Naive B cell (primary cell): Measurements from ENCODE around the gene SOCS7. TPM values are rescaled to one million over a fixed set of nuclear protein-coding genes. Genes with fewer than 3 reads are reported as not detected.

Experiments
- ATAC-seq, 2 donors: fragments of 150-1000 bp; cut with Tn5 transposase; 2 replicates each; pipeline ENCODE4 v1.10.0; 2021; ENCODE audit warnings: low read depth in 2 of 2, mild to moderate bottlenecking in 2 of 2, moderate library complexity in 2 of 2
- DNase-seq: peaks from one replicate; pipeline ENCODE4 v3.0.0; 2022
- H3K27ac Mint-ChIP-seq, 6 donors: one replicate each; pipeline ENCODE4 v1.8.0; 2020 to 2022; ENCODE audit warnings: mild to moderate bottlenecking in 6 of 6, mixed read lengths in 6 of 6, moderate library complexity in 5 of 6, inconsistent platforms in 2 of 6
- H3K27me3 Mint-ChIP-seq, 3 donors: one replicate each; pipeline ENCODE4 v1.8.0; 2021 to 2022; ENCODE audit warnings: mixed read lengths in 3 of 3, mild to moderate bottlenecking in 1 of 3
- H3K36me3 Mint-ChIP-seq, 2 donors: one replicate each; pipeline ENCODE4 v1.8.0; 2020 to 2022; ENCODE audit warnings: mixed read lengths in 2 of 2, inconsistent platforms in 1 of 2, mild to moderate bottlenecking in 1 of 2
- H3K4me1 Mint-ChIP-seq, 3 donors: one replicate each; pipeline ENCODE4 v1.8.0; 2020 to 2022; ENCODE audit warnings: mixed read lengths in 3 of 3, inconsistent platforms in 1 of 3, mild to moderate bottlenecking in 1 of 3, moderate library complexity in 1 of 3
- H3K4me3 Mint-ChIP-seq, 8 donors: one replicate each; pipeline ENCODE4 v1.8.0; 2020 to 2022; ENCODE audit warnings: mild to moderate bottlenecking in 8 of 8, mixed read lengths in 8 of 8, moderate library complexity in 8 of 8, inconsistent platforms in 2 of 8
- H3K9me3 Mint-ChIP-seq, 7 donors: one replicate each; pipeline ENCODE4 v1.8.0; 2020 to 2022; ENCODE audit warnings: mixed read lengths in 7 of 7, mild to moderate bottlenecking in 5 of 7, inconsistent platforms in 2 of 7, moderate library complexity in 1 of 7
- polyA plus RNA-seq, 6 donors: library from polyadenylated mRNA; unstranded; fragments of 300-500 nt; fragmentation: Illumina TruSeq; gene quantifications; one replicate each; pipeline ENCODE4 v1.2.3, GENCODE V29; 2021; ENCODE audit warnings: low read depth in 6 of 6

Gene SOCS7
- polyA plus RNA-seq, 6 donors from 2014 or later: 0.10 to 1.1 (median 0.47) TPM

GRCh38 chr17:38448208-38448771 is 96.6 kb downstream of the SOCS7 start:
- peaks cover 9 to 18% (median 12%) of the 10 kb centered on the region in 3 donors for H3K4me1 Mint-ChIP-seq
- DNase-seq: no peak
- ATAC-seq: no peak
- peaks cover 0 to 2% (median 0%) of the 10 kb centered on the region in 7 donors for H3K9me3 Mint-ChIP-seq
- H3K27ac Mint-ChIP-seq: no peak overlapping the region
- peaks cover 9 to 38% (median 38%) of the 10 kb centered on the region in 3 donors for H3K27me3 Mint-ChIP-seq
- H3K4me3 Mint-ChIP-seq: no peak overlapping the region
- peaks cover 0 to 11% of the 10 kb centered on the region in 2 donors for H3K36me3 Mint-ChIP-seq

- Mint-ChIP-seq H3K27me3 (peaks cover 10 to 44% (median 39%) of the 10 kb centered on the region in 3 donors), H3K27ac (peak overlapping the region in 2 of 6 donors; percentile 47 to 53), H3K4me1 (peaks cover 11 to 14% (median 12%) of the 10 kb centered on the region in 3 donors), H3K4me3 (peak overlapping the region in 1 of 8 donors; percentile 33), H3K36me3 (peaks cover 0 to 12% of the 10 kb centered on the region in 2 donors), H3K9me3 (peaks cover 0 to 2% (median 0%) of the 10 kb centered on the region in 7 donors)
- no peak for ATAC-seq
- DNase-seq: no peak
Measured at GRCh38 chr17:38449364-38449763, 97.7 kb downstream of the SOCS7 start.

DNA sequence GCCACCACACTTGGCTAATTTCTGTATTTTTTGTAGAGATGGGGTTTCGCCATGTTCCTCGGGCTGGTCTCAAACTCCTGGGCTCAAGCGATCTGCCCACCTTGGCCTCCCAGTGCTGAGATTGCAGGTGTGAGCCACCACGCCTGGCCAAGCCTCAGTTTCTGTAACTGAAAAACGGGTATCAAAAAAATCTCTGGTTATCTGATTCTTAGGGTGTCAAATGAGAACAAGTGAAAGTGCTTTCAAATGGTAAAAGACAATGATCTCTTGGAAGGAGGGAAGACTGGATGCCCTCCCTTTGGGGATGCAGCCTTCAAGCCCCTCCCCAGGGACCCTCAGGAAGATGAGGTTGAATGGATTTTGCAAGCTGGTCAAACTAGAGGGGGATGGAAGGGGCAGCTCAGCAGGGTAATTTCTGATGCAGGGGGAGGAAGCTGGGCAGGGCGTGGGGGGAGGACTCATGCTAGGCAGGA is 98.9 kb downstream of the SOCS7 start:
- DNase-seq (no peak), ATAC-seq (no peak)
- peaks cover 0 to 2% (median 0%) of the 10 kb centered on the region in 7 donors for H3K9me3 Mint-ChIP-seq
- H3K4me3 Mint-ChIP-seq: no peak overlapping the region
- peaks cover 11 to 18% (median 14%) of the 10 kb centered on the region in 3 donors for H3K4me1 Mint-ChIP-seq
- peak overlapping the region in 1 of 6 donors; percentile 52 for H3K27ac Mint-ChIP-seq
- H3K36me3 Mint-ChIP-seq: peaks cover 0 to 12% of the 10 kb centered on the region in 2 donors
- peaks cover 16 to 56% (median 49%) of the 10 kb centered on the region in 3 donors for H3K27me3 Mint-ChIP-seq

DNA sequence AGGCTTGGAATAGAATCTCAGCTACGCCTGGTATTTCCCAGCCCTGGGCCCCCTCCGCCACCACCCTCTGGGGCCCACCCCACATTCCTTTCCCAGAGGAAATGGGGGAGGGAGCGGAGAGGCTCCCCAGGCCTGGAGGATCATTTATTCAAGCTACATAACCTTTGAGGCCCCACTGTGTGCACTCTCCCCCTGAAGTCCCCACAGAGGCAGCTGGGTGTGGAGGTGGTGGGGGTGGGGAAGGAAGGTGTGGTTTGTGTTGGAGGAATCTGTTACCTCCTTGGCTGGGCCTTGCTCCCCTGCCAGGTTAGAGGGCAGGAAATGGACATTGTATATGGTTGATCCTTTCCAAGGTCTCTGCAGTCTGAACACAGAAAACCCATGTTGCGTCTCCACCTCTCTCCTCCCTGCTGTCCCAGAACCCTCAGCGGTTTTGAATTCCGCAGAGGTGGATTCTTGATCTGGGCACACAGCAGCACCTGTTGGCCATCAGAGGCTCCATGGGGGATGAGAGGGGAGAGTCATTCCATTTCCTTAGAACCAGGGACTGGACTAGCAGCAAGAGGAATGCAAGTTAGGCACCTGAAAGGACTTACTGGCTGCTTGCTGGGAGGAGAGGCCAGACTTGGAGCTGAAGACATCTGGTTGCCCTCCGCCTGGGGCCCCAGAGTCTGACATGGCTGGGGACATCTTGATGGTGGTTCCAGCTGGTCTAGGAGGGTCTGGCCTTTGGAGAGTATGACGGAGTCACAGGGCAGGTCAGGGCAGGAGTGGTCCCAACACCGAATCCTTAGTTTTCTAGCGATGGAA is 99.6 kb downstream of the SOCS7 start:
- ATAC-seq (no peak), DNase-seq (no peak)
- Mint-ChIP-seq H3K4me1 (peaks cover 11 to 18% (median 14%) of the 10 kb centered on the region in 3 donors), H3K36me3 (peaks cover 0 to 12% of the 10 kb centered on the region in 2 donors), H3K9me3 (peaks cover 0 to 2% (median 0%) of the 10 kb centered on the region in 7 donors), H3K4me3 (peak overlapping the region in 1 of 8 donors; percentile 61), H3K27ac (no peak overlapping the region), H3K27me3 (peaks cover 17 to 63% (median 53%) of the 10 kb centered on the region in 3 donors)

- peaks cover 0 to 12% of the 10 kb centered on the region in 2 donors for H3K36me3 Mint-ChIP-seq
- H3K27me3 Mint-ChIP-seq: peaks cover 20 to 64% (median 59%) of the 10 kb centered on the region in 3 donors
- H3K9me3 Mint-ChIP-seq: peaks cover 0 to 2% (median 0%) of the 10 kb centered on the region in 7 donors
- DNase-seq (no peak), ATAC-seq (no peak)
- peaks cover 11 to 18% (median 14%) of the 10 kb centered on the region in 3 donors for H3K4me1 Mint-ChIP-seq
- H3K27ac Mint-ChIP-seq: no peak overlapping the region
- peak overlapping the region in 4 of 8 donors; percentile 54 to 86 (median 69) for H3K4me3 Mint-ChIP-seq
Measured at GRCh38 chr17:38451840-38452529, 100.3 kb downstream of the SOCS7 start.

DNA sequence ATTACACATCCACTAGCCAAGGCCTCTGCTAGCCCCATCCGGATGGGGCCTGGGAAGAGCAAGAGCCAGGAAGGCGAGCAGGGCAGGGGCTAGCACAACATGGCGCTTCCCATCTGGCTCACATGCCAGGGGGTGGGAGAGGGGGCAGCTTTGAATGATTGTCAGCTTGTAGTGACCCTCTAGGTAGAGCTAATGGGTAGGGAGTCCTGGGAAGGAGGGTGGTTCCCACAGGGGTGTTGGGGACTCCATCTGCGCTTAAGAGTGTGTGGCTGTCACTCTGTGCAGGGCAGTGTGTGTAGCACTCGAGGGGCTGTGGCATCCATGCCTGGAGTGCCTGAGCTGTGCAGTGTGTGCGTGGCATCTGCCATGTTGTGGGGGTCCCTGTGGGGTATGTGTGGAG is 101.1 kb downstream of the SOCS7 start:
- Mint-ChIP-seq H3K9me3 (peaks cover 0 to 2% (median 0%) of the 10 kb centered on the region in 7 donors), H3K27ac (peak overlapping the region in 1 of 6 donors; percentile 30), H3K27me3 (peaks cover 26 to 70% (median 65%) of the 10 kb centered on the region in 3 donors), H3K36me3 (peaks cover 0 to 12% of the 10 kb centered on the region in 2 donors), H3K4me3 (peak overlapping the region in 7 of 8 donors; percentile 30 to 86 (median 68)), H3K4me1 (peaks cover 13 to 18% (median 14%) of the 10 kb centered on the region in 3 donors)
- ATAC-seq (no peak), DNase-seq (no peak)

DNA sequence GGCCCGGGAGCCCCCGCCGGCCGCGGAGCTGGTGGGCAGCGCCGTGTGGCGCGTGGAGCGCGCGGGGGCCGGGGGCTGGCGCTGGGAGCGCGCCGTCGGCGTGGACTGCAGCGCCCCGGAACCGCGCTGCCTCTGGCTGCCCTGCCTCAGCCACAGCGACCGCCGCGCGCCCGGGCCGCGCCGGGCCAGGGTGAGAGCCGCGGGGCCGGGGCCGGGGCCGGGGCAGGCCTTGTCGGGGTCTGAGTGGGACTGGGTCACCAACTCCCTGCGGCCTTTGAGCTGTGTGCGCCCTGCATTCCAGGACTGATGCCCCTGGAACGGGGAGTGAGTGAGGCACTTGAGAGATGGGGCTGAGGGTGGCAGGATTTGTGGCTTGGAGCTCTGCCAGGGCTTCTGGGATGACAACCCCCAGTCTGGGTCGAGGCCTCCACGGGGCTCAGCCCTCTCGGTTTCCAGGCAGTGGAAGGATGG is 102.3 kb downstream of the SOCS7 start:
- H3K36me3 Mint-ChIP-seq: peaks cover 0 to 12% of the 10 kb centered on the region in 2 donors
- H3K4me3 Mint-ChIP-seq: peak overlapping the region in 1 of 8 donors; percentile 33
- no peak for DNase-seq
- H3K4me1 Mint-ChIP-seq: peaks cover 14 to 18% (median 14%) of the 10 kb centered on the region in 3 donors
- no peak overlapping the region for H3K27ac Mint-ChIP-seq
- peaks cover 26 to 74% (median 65%) of the 10 kb centered on the region in 3 donors for H3K27me3 Mint-ChIP-seq
- peaks cover 0 to 2% (median 0%) of the 10 kb centered on the region in 7 donors for H3K9me3 Mint-ChIP-seq
- ATAC-seq: no peak

GRCh38 chr17:38454532-38454931 is 102.9 kb downstream of the SOCS7 start:
- ATAC-seq (no peak), DNase-seq (no peak)
- Mint-ChIP-seq H3K36me3 (peaks cover 0 to 12% of the 10 kb centered on the region in 2 donors), H3K4me3 (peak overlapping the region in 5 of 8 donors; percentile 9 to 43 (median 24)), H3K9me3 (peaks cover 0 to 2% (median 0%) of the 10 kb centered on the region in 7 donors), H3K27me3 (peaks cover 26 to 71% (median 59%) of the 10 kb centered on the region in 3 donors), H3K27ac (no peak overlapping the region), H3K4me1 (peaks cover 14 to 18% (median 14%) of the 10 kb centered on the region in 3 donors)

Other genes starting within 250 kb of the SOCS7 start
- not detected for gene TBC1D3E, start 223.9 kb upstream of the SOCS7 start, polyA plus RNA-seq
- not detected for gene TBC1D3, start 159.3 kb upstream of the SOCS7 start, polyA plus RNA-seq
- gene MRPL45, start 54.7 kb upstream of the SOCS7 start, polyA plus RNA-seq: 10 to 100 TPM; 19.8 to 26.8 (median 24.4) TPM
- not detected for gene GPR179, start 7.9 kb upstream of the SOCS7 start, polyA plus RNA-seq
- not detected for gene ARHGAP23, start 76.6 kb downstream of the SOCS7 start, polyA plus RNA-seq